GM23338 (cell line): Measurements from ENCODE around the gene CDK10. TPM values are rescaled to one million over a fixed set of nuclear protein-coding genes. Genes with fewer than 3 reads are reported as not detected.

ENCODE experiments used
- EZH2 ChIP-seq: fragments of 200-600 bp; sonication (generic); IDR thresholded peaks from one replicate; pipeline ENCODE4 v1.8.0; 2017; ENCODE audit warnings: antibody characterized with exemption, mild to moderate bottlenecking, low read depth; ENCODE audit not compliant: unreplicated experiment
- JUNB ChIP-seq: IDR thresholded peaks from one replicate; pipeline ENCODE4 v1.6.1; 2016; ENCODE audit warnings: antibody characterized with exemption; ENCODE audit not compliant: unreplicated experiment
- STAT1 ChIP-seq: IDR thresholded peaks from one replicate; pipeline ENCODE4 v1.6.1; 2016; ENCODE audit warnings: antibody characterized with exemption; ENCODE audit not compliant: unreplicated experiment
- polyA plus RNA-seq: library from polyadenylated mRNA; unstranded; fragments of >200 nt; fragmentation: Nextera tagmentation; extraction: Ambion mirVana; gene quantifications from 2 replicates; pipeline ENCODE4 v1.2.1, GENCODE V29; 2016
- total RNA-seq: library from RNA; depleted of rRNA; stranded (reverse); fragments of >200 nt; shearing (Covaris generic); gene quantifications from 2 replicates; pipeline ENCODE4 v1.2.3, GENCODE V29; 2014
- TF ChIP-seq, protein P1 (sequence below): fragments of 250-450 bp; sonication (Bioruptor Pico); IDR thresholded peaks from 2 replicates; pipeline ENCODE4 v1.5.0; 2020; ENCODE audit warnings: mild to moderate bottlenecking, moderate library complexity
- TF ChIP-seq, protein P2 (sequence below): IDR thresholded peaks from 2 replicates; pipeline ENCODE4 v1.6.1; 2016; ENCODE audit warnings: antibody characterized with exemption

CDK10 gene
- total and polyA plus RNA-seq, 2 experiments from 2014 or later: 64.6 to 88.0 TPM

DNA sequence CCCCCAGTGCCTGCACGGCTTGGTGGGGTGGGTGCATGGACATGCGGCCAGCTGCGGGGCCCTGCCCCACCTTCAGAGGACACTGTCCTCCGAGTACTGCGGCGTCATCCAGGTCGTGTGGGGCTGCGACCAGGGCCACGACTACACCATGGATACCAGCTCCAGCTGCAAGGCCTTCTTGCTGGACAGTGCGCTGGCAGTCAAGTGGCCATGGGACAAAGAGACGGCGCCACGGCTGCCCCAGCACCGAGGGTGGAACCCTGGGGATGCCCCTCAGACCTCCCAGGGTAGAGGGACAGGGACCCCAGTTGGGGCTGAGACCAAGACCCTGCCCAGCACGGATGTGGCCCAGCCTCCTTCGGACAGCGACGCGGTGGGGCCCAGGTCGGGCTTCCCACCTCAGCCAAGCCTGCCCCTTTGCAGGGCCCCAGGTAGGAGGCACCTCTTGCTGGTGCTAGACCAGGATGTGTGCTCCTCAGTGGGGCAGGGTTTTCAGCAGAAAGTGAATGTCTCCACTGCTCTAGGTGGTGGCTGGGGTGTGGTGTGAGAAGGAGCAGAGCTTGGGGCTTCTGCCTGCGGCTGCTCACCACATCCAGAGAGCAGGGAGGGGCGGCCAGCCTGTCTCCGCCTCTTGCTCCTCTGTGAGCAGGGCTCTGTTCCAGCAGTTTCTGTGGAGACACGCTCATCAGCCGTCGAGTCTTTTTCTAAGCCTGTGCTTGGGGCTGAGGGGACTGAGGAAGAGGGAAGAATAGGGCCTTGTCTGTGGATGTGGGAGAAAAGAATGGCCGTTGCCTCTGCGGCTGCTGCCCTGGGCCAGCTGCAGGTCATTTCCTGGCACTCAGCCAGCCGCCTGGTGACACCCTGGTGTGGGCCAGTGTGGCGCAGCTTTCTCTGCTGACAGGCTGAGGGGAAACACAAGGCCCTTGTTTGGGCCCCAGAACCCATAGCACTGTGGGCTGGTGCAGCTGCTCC lies 37.1 kb downstream of the CDK10 start (continued):
- TF ChIP-seq, protein P1, sequence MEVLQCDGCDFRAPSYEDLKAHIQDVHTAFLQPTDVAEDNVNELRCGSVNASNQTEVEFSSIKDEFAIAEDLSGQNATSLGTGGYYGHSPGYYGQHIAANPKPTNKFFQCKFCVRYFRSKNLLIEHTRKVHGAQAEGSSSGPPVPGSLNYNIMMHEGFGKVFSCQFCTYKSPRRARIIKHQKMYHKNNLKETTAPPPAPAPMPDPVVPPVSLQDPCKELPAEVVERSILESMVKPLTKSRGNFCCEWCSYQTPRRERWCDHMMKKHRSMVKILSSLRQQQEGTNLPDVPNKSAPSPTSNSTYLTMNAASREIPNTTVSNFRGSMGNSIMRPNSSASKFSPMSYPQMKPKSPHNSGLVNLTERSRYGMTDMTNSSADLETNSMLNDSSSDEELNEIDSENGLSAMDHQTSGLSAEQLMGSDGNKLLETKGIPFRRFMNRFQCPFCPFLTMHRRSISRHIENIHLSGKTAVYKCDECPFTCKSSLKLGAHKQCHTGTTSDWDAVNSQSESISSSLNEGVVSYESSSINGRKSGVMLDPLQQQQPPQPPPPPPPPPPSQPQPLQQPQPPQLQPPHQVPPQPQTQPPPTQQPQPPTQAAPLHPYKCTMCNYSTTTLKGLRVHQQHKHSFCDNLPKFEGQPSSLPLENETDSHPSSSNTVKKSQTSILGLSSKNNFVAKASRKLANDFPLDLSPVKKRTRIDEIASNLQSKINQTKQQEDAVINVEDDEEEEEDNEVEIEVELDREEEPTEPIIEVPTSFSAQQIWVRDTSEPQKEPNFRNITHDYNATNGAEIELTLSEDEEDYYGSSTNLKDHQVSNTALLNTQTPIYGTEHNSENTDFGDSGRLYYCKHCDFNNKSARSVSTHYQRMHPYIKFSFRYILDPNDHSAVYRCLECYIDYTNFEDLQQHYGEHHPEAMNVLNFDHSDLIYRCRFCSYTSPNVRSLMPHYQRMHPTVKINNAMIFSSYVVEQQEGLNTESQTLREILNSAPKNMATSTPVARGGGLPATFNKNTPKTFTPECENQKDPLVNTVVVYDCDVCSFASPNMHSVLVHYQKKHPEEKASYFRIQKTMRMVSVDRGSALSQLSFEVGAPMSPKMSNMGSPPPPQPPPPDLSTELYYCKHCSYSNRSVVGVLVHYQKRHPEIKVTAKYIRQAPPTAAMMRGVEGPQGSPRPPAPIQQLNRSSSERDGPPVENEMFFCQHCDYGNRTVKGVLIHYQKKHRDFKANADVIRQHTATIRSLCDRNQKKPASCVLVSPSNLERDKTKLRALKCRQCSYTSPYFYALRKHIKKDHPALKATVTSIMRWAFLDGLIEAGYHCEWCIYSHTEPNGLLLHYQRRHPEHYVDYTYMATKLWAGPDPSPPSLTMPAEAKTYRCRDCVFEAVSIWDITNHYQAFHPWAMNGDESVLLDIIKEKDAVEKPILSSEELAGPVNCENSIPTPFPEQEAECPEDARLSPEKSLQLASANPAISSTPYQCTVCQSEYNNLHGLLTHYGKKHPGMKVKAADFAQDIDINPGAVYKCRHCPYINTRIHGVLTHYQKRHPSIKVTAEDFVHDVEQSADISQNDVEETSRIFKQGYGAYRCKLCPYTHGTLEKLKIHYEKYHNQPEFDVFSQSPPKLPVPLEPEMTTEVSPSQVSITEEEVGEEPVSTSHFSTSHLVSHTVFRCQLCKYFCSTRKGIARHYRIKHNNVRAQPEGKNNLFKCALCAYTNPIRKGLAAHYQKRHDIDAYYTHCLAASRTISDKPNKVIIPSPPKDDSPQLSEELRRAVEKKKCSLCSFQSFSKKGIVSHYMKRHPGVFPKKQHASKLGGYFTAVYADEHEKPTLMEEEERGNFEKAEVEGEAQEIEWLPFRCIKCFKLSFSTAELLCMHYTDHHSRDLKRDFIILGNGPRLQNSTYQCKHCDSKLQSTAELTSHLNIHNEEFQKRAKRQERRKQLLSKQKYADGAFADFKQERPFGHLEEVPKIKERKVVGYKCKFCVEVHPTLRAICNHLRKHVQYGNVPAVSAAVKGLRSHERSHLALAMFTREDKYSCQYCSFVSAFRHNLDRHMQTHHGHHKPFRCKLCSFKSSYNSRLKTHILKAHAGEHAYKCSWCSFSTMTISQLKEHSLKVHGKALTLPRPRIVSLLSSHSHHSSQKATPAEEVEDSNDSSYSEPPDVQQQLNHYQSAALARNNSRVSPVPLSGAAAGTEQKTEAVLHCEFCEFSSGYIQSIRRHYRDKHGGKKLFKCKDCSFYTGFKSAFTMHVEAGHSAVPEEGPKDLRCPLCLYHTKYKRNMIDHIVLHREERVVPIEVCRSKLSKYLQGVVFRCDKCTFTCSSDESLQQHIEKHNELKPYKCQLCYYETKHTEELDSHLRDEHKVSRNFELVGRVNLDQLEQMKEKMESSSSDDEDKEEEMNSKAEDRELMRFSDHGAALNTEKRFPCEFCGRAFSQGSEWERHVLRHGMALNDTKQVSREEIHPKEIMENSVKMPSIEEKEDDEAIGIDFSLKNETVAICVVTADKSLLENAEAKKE (CRISPR knock-in tag): no peak
- TF ChIP-seq, protein P2, sequence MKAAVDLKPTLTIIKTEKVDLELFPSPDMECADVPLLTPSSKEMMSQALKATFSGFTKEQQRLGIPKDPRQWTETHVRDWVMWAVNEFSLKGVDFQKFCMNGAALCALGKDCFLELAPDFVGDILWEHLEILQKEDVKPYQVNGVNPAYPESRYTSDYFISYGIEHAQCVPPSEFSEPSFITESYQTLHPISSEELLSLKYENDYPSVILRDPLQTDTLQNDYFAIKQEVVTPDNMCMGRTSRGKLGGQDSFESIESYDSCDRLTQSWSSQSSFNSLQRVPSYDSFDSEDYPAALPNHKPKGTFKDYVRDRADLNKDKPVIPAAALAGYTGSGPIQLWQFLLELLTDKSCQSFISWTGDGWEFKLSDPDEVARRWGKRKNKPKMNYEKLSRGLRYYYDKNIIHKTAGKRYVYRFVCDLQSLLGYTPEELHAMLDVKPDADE: no peak
- no peak for TF ChIP-seq JUNB
- TF ChIP-seq EZH2: no peak
- no peak for TF ChIP-seq STAT1
